ENCODE measurements around the gene YPEL2.
"Not testable (repeated sequence)": the region's sequence is repeated elsewhere in the genome, so short reads cannot be mapped to it uniquely, and the experiment has no call there.

The YPEL2 gene

GRCh38 chr17:59331129-59331928, at the start of gene YPEL2:
Gene YPEL2, plus strand, starts transcription at chr17:59331655. Its CDS starts 21,755 bp downstream, at chr17:59353410.
- peak; percentile 94 for DNase-seq (ENCODE audit: low spot score)

GRCh38 chr17:59284317-59284716, 47.1 kb upstream of the YPEL2 start:
- DNase-seq (ENCODE audit: low spot score), result no peak

- DNase-seq (ENCODE audit: low spot score), result peak; percentile 28
Observed at GRCh38 chr17:59287452-59287851, 44.0 kb upstream of the YPEL2 start.

GRCh38 chr17:59287891-59288290, 43.6 kb upstream of the YPEL2 start:
- DNase-seq (ENCODE audit: low spot score), result no peak

- no peak for DNase-seq (ENCODE audit: low spot score)
Observed at GRCh38 chr17:59289981-59290301, 41.5 kb upstream of the YPEL2 start.

- DNase-seq (ENCODE audit: low spot score), result peak; percentile 18
Observed at GRCh38 chr17:59290302-59290998, 41.0 kb upstream of the YPEL2 start.

GRCh38 chr17:59292174-59292523, 39.3 kb upstream of the YPEL2 start:
- DNase-seq (ENCODE audit: low spot score), result peak; percentile 43

GRCh38 chr17:59296190-59296589, 35.3 kb upstream of the YPEL2 start:
- no peak for DNase-seq (ENCODE audit: low spot score)

- no peak for DNase-seq (ENCODE audit: low spot score)
Observed at GRCh38 chr17:59298521-59298920, 32.9 kb upstream of the YPEL2 start.

- no peak for DNase-seq (ENCODE audit: low spot score)
Observed at GRCh38 chr17:59299400-59300092, 31.9 kb upstream of the YPEL2 start.

- no peak for DNase-seq (ENCODE audit: low spot score)
Observed at GRCh38 chr17:59300941-59301340, 30.5 kb upstream of the YPEL2 start.

GRCh38 chr17:59304811-59305210, 26.6 kb upstream of the YPEL2 start:
- DNase-seq (ENCODE audit: low spot score), result no peak

- no peak for DNase-seq (ENCODE audit: low spot score)
Observed at GRCh38 chr17:59310263-59310920, 21.1 kb upstream of the YPEL2 start.

GRCh38 chr17:59311051-59311468, 20.4 kb upstream of the YPEL2 start:
- DNase-seq (ENCODE audit: low spot score), result peak; percentile 72

GRCh38 chr17:59311521-59311920, 19.9 kb upstream of the YPEL2 start:
- DNase-seq (ENCODE audit: low spot score), result not testable (repeated sequence)

- DNase-seq (ENCODE audit: low spot score), result no peak
Observed at GRCh38 chr17:59315866-59316265, 15.6 kb upstream of the YPEL2 start.

- no peak for DNase-seq (ENCODE audit: low spot score)
Observed at GRCh38 chr17:59327121-59327980, 4.1 kb upstream of the YPEL2 start.

- DNase-seq (ENCODE audit: low spot score), result peak; percentile 58
Observed at GRCh38 chr17:59327981-59328290, 3.5 kb upstream of the YPEL2 start.

- DNase-seq (ENCODE audit: low spot score), result no peak
Observed at GRCh38 chr17:59328601-59329000, 2.9 kb upstream of the YPEL2 start.

- peak; percentile 80 for DNase-seq (ENCODE audit: low spot score)
Observed at GRCh38 chr17:59329176-59330052, 2.0 kb upstream of the YPEL2 start.

Data from kidney tubule cell (primary cell).